Measurements from ENCODE around the gene PCDHGB5. TPM values are rescaled to one million over a fixed set of nuclear protein-coding genes. Genes with fewer than 3 reads are reported as not detected.

PCDHGB5 gene
- total and polyA plus RNA-seq, 2 experiments from 2014 or later = 0.17 to 0.30 TPM

- Histone ChIP-seq H3K27ac (no peak within 1 kb of the TSS), H3K4me1 (ENCODE audit: insufficient read depth) (no peaks in the 10 kb centered on the region), H3K27me3 (no peaks in the 10 kb centered on the region), H3K9me2 (replicated peaks; ENCODE audit: insufficient read depth) (no peaks in the 10 kb centered on the region), H3K9me3 (ENCODE audit: low read depth) (no peaks in the 10 kb centered on the region), H3K4me3 (no peak within 1 kb of the TSS), H3K79me2 (no peaks in the 10 kb centered on the region), H3K4me2 (no peak within 1 kb of the TSS), H2AFZ (no peak within 1 kb of the TSS), H3K36me3 (replicated peaks; ENCODE audit: insufficient read depth, low read depth) (no peaks in the 10 kb centered on the region), H4K20me1 (ENCODE audit: insufficient read depth, poor library complexity, severe bottlenecking) (no peaks in the 10 kb centered on the region)
- no peak for TF ChIP-seq EZH2phosphoT487 (IDR thresholded peaks at IDR 0.05; ENCODE audit: low read depth, severe bottlenecking, unreplicated experiment)
- TF ChIP-seq, protein P1, sequence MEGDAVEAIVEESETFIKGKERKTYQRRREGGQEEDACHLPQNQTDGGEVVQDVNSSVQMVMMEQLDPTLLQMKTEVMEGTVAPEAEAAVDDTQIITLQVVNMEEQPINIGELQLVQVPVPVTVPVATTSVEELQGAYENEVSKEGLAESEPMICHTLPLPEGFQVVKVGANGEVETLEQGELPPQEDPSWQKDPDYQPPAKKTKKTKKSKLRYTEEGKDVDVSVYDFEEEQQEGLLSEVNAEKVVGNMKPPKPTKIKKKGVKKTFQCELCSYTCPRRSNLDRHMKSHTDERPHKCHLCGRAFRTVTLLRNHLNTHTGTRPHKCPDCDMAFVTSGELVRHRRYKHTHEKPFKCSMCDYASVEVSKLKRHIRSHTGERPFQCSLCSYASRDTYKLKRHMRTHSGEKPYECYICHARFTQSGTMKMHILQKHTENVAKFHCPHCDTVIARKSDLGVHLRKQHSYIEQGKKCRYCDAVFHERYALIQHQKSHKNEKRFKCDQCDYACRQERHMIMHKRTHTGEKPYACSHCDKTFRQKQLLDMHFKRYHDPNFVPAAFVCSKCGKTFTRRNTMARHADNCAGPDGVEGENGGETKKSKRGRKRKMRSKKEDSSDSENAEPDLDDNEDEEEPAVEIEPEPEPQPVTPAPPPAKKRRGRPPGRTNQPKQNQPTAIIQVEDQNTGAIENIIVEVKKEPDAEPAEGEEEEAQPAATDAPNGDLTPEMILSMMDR (IDR thresholded peaks at IDR 0.05; ENCODE audit: poor library complexity) = no peak
- TF ChIP-seq EZH2 (IDR thresholded peaks at IDR 0.05; ENCODE audit: borderline replicate concordance) = no peak
- WGBS (ENCODE audit: low lambda C conversion rate, missing lambda C conversion rate) = 95% methylated on average over 37 of the region's 37 CpGs
- DNase-seq (ENCODE audit: low spot score) = no peak
Observed at GRCh38 chr5:141382469-141383294, 15.1 kb upstream of the PCDHGB5 start, which contains the start of gene PCDHGA7. PCDHGA7 (plus strand) TSS chr5:141382742; CDS start chr5:141382900, 158 bp downstream.

GRCh38 chr5:141383345-141383744 is 14.4 kb upstream of the PCDHGB5 start:
- no peak for DNase-seq (ENCODE audit: low spot score)
- no peak for TF ChIP-seq EZH2 (IDR thresholded peaks at IDR 0.05; ENCODE audit: borderline replicate concordance)
- TF ChIP-seq, protein P1 (IDR thresholded peaks at IDR 0.05; ENCODE audit: poor library complexity) = no peak
- TF ChIP-seq EZH2phosphoT487 (IDR thresholded peaks at IDR 0.05; ENCODE audit: low read depth, severe bottlenecking, unreplicated experiment) = no peak
- WGBS (ENCODE audit: low lambda C conversion rate, missing lambda C conversion rate) = 96% methylated on average over 21 of the region's 21 CpGs
- no peaks in the 10 kb centered on the region for H3K79me2 ChIP-seq
- H2AFZ ChIP-seq = no peak overlapping the region
- H3K9me3 ChIP-seq (ENCODE audit: low read depth) = peaks cover 1% of the 10 kb centered on the region
- H3K4me1 ChIP-seq (ENCODE audit: insufficient read depth) = no peaks in the 10 kb centered on the region
- H3K4me3 ChIP-seq = no peak overlapping the region
- no peaks in the 10 kb centered on the region for H3K9me2 ChIP-seq (replicated peaks; ENCODE audit: insufficient read depth)
- no peak overlapping the region for H3K4me2 ChIP-seq
- H3K27ac ChIP-seq = no peak overlapping the region
- no peaks in the 10 kb centered on the region for H4K20me1 ChIP-seq (ENCODE audit: insufficient read depth, poor library complexity, severe bottlenecking)
- no peaks in the 10 kb centered on the region for H3K27me3 ChIP-seq
- H3K36me3 ChIP-seq (replicated peaks; ENCODE audit: insufficient read depth, low read depth) = no peaks in the 10 kb centered on the region

DNA sequence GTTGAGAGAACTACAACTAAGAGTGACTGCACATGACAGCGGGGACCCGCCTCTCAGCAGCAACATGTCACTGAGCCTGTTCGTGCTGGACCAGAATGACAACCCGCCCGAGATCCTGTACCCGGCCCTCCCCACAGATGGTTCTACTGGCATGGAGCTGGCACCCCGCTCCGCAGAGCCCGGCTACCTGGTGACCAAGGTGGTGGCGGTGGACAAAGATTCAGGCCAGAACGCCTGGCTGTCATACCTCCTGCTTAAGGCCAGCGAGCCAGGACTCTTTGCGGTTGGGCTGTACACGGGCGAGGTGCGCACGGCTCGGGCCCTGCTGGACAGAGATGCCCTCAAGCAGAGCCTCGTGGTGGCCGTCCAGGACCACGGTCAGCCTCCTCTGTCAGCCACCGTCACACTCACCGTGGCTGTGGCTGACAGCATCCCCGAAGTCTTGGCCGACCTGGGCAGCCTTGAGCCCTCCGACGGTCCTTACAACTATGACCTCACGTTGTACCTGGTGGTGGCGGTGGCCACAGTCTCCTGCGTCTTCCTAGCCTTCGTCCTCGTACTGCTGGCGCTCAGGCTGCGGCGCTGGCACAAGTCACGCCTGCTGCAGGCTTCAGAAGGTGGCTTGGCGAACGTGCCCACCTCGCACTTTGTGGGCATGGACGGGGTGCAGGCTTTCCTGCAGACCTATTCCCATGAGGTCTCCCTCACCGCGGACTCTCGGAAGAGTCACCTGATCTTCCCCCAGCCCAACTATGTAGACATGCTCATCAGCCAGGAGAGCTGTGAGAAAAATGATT is 13.1 kb upstream of the PCDHGB5 start:
- H2AFZ ChIP-seq = no peak overlapping the region
- H3K27ac ChIP-seq = no peak overlapping the region
- H3K4me2 ChIP-seq = no peak overlapping the region
- no peaks in the 10 kb centered on the region for H3K27me3 ChIP-seq
- H3K36me3 ChIP-seq (replicated peaks; ENCODE audit: insufficient read depth, low read depth) = no peaks in the 10 kb centered on the region
- no peaks in the 10 kb centered on the region for H3K79me2 ChIP-seq
- WGBS (ENCODE audit: low lambda C conversion rate, missing lambda C conversion rate) = 94% methylated on average over 40 of the region's 43 CpGs
- H3K4me1 ChIP-seq (ENCODE audit: insufficient read depth) = no peaks in the 10 kb centered on the region
- TF ChIP-seq EZH2phosphoT487 (IDR thresholded peaks at IDR 0.05; ENCODE audit: low read depth, severe bottlenecking, unreplicated experiment) = no peak
- no peak for TF ChIP-seq EZH2 (IDR thresholded peaks at IDR 0.05; ENCODE audit: borderline replicate concordance)
- TF ChIP-seq, protein P1 (IDR thresholded peaks at IDR 0.05; ENCODE audit: poor library complexity) = no peak
- H3K4me3 ChIP-seq = no peak overlapping the region
- peaks cover 12% of the 10 kb centered on the region for H3K9me3 ChIP-seq (ENCODE audit: low read depth)
- no peaks in the 10 kb centered on the region for H3K9me2 ChIP-seq (replicated peaks; ENCODE audit: insufficient read depth)
- DNase-seq (ENCODE audit: low spot score) = no peak
- H4K20me1 ChIP-seq (ENCODE audit: insufficient read depth, poor library complexity, severe bottlenecking) = no peaks in the 10 kb centered on the region
